Neuronal stem cell (in vitro differentiated cells): ENCODE measurements around the gene RPS6KA1.

ENCODE experiments used
- DNase-seq: peaks from one replicate; pipeline ENCODE4 v3.0.0-alpha.2; 2013; ENCODE audit warnings: low spot score
- H2AFZ ChIP-seq: one replicate; pipeline ENCODE4 v1.6.1; 2013; ENCODE audit warnings: mild to moderate bottlenecking, low read length, inconsistent platforms
- H2AK5ac ChIP-seq: 2 replicates; pipeline ENCODE4 v1.6.1; 2013; ENCODE audit warnings: low read depth, mild to moderate bottlenecking, inconsistent platforms, low read length, moderate library complexity, mixed read lengths
- H2BK120ac ChIP-seq: 2 replicates; pipeline ENCODE4 v1.6.1; 2013; ENCODE audit warnings: low read depth, mild to moderate bottlenecking, inconsistent platforms, low read length, moderate library complexity, mixed read lengths
- H2BK12ac ChIP-seq: one replicate; pipeline ENCODE4 v1.6.1; 2013; ENCODE audit warnings: low read length, inconsistent platforms
- H2BK15ac ChIP-seq: 2 replicates; pipeline ENCODE4 v1.6.1; 2013; ENCODE audit warnings: mild to moderate bottlenecking, low read length, inconsistent platforms, mixed read lengths
- H2BK5ac ChIP-seq: one replicate; pipeline ENCODE4 v1.6.1; 2013; ENCODE audit warnings: inconsistent platforms, mild to moderate bottlenecking, low read length, moderate library complexity
- H3K14ac ChIP-seq: one replicate; pipeline ENCODE4 v1.6.1; 2013; ENCODE audit warnings: low read length, inconsistent platforms
- H3K18ac ChIP-seq: 2 replicates; pipeline ENCODE4 v1.6.1; 2013; ENCODE audit warnings: low read length, inconsistent platforms
- H3K23ac ChIP-seq: 2 replicates; pipeline ENCODE4 v1.6.1; 2013; ENCODE audit warnings: low read depth, mild to moderate bottlenecking, mixed read lengths, low read length, inconsistent platforms; ENCODE audit not compliant: poor library complexity
- H3K27ac ChIP-seq: replicated peaks from 3 replicates; pipeline ENCODE4 v1.5.1; 2013; ENCODE audit warnings: low read length, inconsistent platforms
- H3K27me3 ChIP-seq, 3 experiments: 2 replicates each; pipeline ENCODE4 v1.6.1; 2013; ENCODE audit warnings: low read length in 3 of 3, mild to moderate bottlenecking in 2 of 3, inconsistent platforms in 1 of 3, low read depth in 1 of 3, mixed read lengths in 1 of 3, moderate library complexity in 1 of 3; ENCODE audit not compliant: control insufficient read depth in 3 of 3, insufficient read depth in 3 of 3
- H3K36me3 ChIP-seq, 2 donors: replicated peaks in 1 of 2; 2 replicates each; pipeline ENCODE4 v1.6.1; 2013; ENCODE audit warnings: low read length in 2 of 2; ENCODE audit not compliant: control insufficient read depth in 2 of 2, insufficient read depth in 2 of 2
- H3K4ac ChIP-seq: 2 replicates; pipeline ENCODE4 v1.6.1; 2013; ENCODE audit warnings: inconsistent platforms, mild to moderate bottlenecking, low read length, moderate library complexity
- H3K4me1 ChIP-seq, 2 donors: 1 replicate in 1 of 2; 2 replicates in 1 of 2; pipeline ENCODE4 v1.6.1; 2013; ENCODE audit warnings: low read length in 2 of 2, low read depth in 1 of 2; ENCODE audit not compliant: control insufficient read depth in 2 of 2, insufficient read depth in 1 of 2
- H3K4me2 ChIP-seq: one replicate; pipeline ENCODE4 v1.6.1; 2013; ENCODE audit warnings: mild to moderate bottlenecking, low read length, inconsistent platforms; ENCODE audit not compliant: insufficient read depth, poor library complexity, severe bottlenecking
- H3K4me3 ChIP-seq, 2 donors: 2 replicates each; pipeline ENCODE4 v1.5.1; 2013; ENCODE audit warnings: low read length in 2 of 2, mild to moderate bottlenecking in 2 of 2, inconsistent platforms in 1 of 2, moderate library complexity in 1 of 2
- H3K79me1 ChIP-seq: one replicate; pipeline ENCODE4 v1.6.1; 2013; ENCODE audit warnings: low read depth, mild to moderate bottlenecking, inconsistent platforms, low read length, moderate library complexity
- H3K9ac ChIP-seq: one replicate; pipeline ENCODE4 v1.6.1; 2013; ENCODE audit warnings: mild to moderate bottlenecking, low read depth, low read length, inconsistent platforms; ENCODE audit not compliant: poor library complexity
- H3K9me3 ChIP-seq, 2 donors: replicated peaks in 1 of 2; 2 replicates each; pipeline versions ENCODE3 to v1.6.1; 2013; ENCODE audit warnings: low read length in 2 of 2, mild to moderate bottlenecking in 2 of 2, inconsistent platforms in 1 of 2, low read depth in 1 of 2, mixed read lengths in 1 of 2, moderate library complexity in 1 of 2; ENCODE audit not compliant: control insufficient read depth in 2 of 2, insufficient read depth in 1 of 2
- H4K8ac ChIP-seq: one replicate; pipeline ENCODE4 v1.6.1; 2013; ENCODE audit warnings: low read depth, mild to moderate bottlenecking, inconsistent platforms, low read length, moderate library complexity
- H4K91ac ChIP-seq: one replicate; pipeline ENCODE4 v1.6.1; 2013; ENCODE audit warnings: low read length, low read depth, mild to moderate bottlenecking, inconsistent platforms; ENCODE audit not compliant: poor library complexity
- WGBS, 2 donors: extraction: QIAGEN DNeasy Blood & Tissue Kit; methylation state at CpG; one replicate each; pipeline ENCODE4 v1.1.7; 2013; ENCODE audit warnings: missing lambda C conversion rate in 2 of 2, mixed read lengths in 1 of 2; ENCODE audit not compliant: insufficient read length in 2 of 2, insufficient replicate concordance in 1 of 2; ENCODE audit errors: extremely low coverage in 2 of 2; 5-methylcytosine and 5-hydroxymethylcytosine counted together

The RPS6KA1 gene

GRCh38 chr1:26535201-26535600 lies 5.6 kb downstream of the RPS6KA1 start:
- Histone ChIP-seq H3K4me2 (no peak overlapping the region), H2BK120ac (no peak overlapping the region), H3K27ac (no peak overlapping the region), H3K23ac (no peak overlapping the region), H2AFZ (no peak overlapping the region), H3K36me3 (peaks cover 0 to 3% of the 10 kb centered on the region in 2 donors), H2AK5ac (no peak overlapping the region), H2BK15ac (no peak overlapping the region), H3K4me3 (no peak overlapping the region), H3K18ac (no peak overlapping the region), H3K27me3 (peaks cover 0 to 5% (median 0%) of the 10 kb centered on the region in 3 experiments), H3K9me3 (no peaks in the 10 kb centered on the region), H3K9ac (no peak overlapping the region), H3K14ac (no peak overlapping the region), H3K79me1 (peaks cover 8% of the 10 kb centered on the region), H3K4me1 (peaks cover 13 to 16% of the 10 kb centered on the region in 2 donors), H3K4ac (no peak overlapping the region), H4K8ac (no peak overlapping the region), H2BK5ac (no peak overlapping the region), H4K91ac (peak overlapping the region; percentile 25), H2BK12ac (no peak overlapping the region)
- DNase-seq = no peak
- WGBS, 2 donors = no CpG with 5 or more reads among the region's 1 CpG

GRCh38 chr1:26536081-26536480 lies 6.5 kb downstream of the RPS6KA1 start:
- no peak overlapping the region for H2BK15ac ChIP-seq
- peaks cover 5 to 7% of the 10 kb centered on the region in 2 donors for H3K4me1 ChIP-seq
- H2AK5ac ChIP-seq = no peak overlapping the region
- no peak overlapping the region for H2BK120ac ChIP-seq
- H3K23ac ChIP-seq = no peak overlapping the region
- no peak overlapping the region for H4K8ac ChIP-seq
- no peak overlapping the region for H3K4ac ChIP-seq
- no peak overlapping the region for H3K9ac ChIP-seq
- no peaks in the 10 kb centered on the region for H3K27me3 ChIP-seq
- no peak overlapping the region for H3K18ac ChIP-seq
- no peak overlapping the region for H3K27ac ChIP-seq
- H3K9me3 ChIP-seq = no peaks in the 10 kb centered on the region
- H2AFZ ChIP-seq = no peak overlapping the region
- DNase-seq = no peak
- H3K14ac ChIP-seq = no peak overlapping the region
- WGBS, 2 donors = no CpG with 5 or more reads among the region's 5 CpGs
- no peak overlapping the region for H3K4me2 ChIP-seq
- no peak overlapping the region for H3K4me3 ChIP-seq
- peaks cover 0 to 3% of the 10 kb centered on the region in 2 donors for H3K36me3 ChIP-seq
- no peak overlapping the region for H2BK12ac ChIP-seq
- no peak overlapping the region for H4K91ac ChIP-seq
- no peak overlapping the region for H2BK5ac ChIP-seq
- peaks cover 8% of the 10 kb centered on the region for H3K79me1 ChIP-seq

DNA sequence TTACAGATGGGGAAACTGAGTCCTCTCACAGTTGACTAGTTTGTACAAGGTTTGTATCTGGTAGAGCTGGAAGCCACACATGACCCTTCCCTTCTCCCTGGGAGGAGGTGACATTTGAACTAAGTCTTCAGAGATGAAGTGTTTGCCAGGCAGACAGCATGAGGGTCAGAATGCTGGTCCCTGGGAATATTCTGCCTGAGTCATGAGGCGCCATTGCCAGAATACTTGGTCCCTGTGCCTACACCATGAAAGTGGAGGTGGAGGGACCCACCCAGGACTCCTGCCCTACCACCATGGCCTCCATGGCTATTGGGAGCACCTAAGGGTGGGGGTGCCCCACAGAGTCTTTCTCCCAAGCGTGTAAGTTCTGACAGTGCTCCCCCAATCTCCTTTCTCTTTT lies 7.0 kb downstream of the RPS6KA1 start:
- no peak overlapping the region for H3K9ac ChIP-seq
- no peak overlapping the region for H2BK120ac ChIP-seq
- no peak overlapping the region for H2AFZ ChIP-seq
- H4K91ac ChIP-seq = no peak overlapping the region
- no peak overlapping the region for H3K14ac ChIP-seq
- no peak overlapping the region for H2AK5ac ChIP-seq
- no peak overlapping the region for H3K18ac ChIP-seq
- H3K9me3 ChIP-seq = no peaks in the 10 kb centered on the region
- peaks cover 0 to 3% of the 10 kb centered on the region in 2 donors for H3K36me3 ChIP-seq
- H3K4ac ChIP-seq = no peak overlapping the region
- no peak overlapping the region for H2BK12ac ChIP-seq
- H3K23ac ChIP-seq = no peak overlapping the region
- no peak overlapping the region for H4K8ac ChIP-seq
- H2BK5ac ChIP-seq = no peak overlapping the region
- WGBS, 2 donors = no CpG with 5 or more reads among the region's 2 CpGs
- H3K27me3 ChIP-seq = no peaks in the 10 kb centered on the region
- DNase-seq = no peak
- no peak overlapping the region for H3K4me2 ChIP-seq
- peaks cover 2 to 5% of the 10 kb centered on the region in 2 donors for H3K4me1 ChIP-seq
- H2BK15ac ChIP-seq = no peak overlapping the region
- H3K4me3 ChIP-seq = no peak overlapping the region
- H3K79me1 ChIP-seq = peaks cover 8% of the 10 kb centered on the region
- no peak overlapping the region for H3K27ac ChIP-seq

- H3K4me3 ChIP-seq = no peak overlapping the region
- no peaks in the 10 kb centered on the region for H3K9me3 ChIP-seq
- no peak overlapping the region for H3K4ac ChIP-seq
- H3K23ac ChIP-seq = no peak overlapping the region
- no peak overlapping the region for H2BK120ac ChIP-seq
- no peak overlapping the region for H3K4me2 ChIP-seq
- H4K8ac ChIP-seq = no peak overlapping the region
- H2BK12ac ChIP-seq = no peak overlapping the region
- H2AK5ac ChIP-seq = no peak overlapping the region
- peaks cover 4% of the 10 kb centered on the region for H3K79me1 ChIP-seq
- no CpG with 5 or more reads among the region's 2 CpGs for WGBS, 2 donors
- H2AFZ ChIP-seq = no peak overlapping the region
- H3K27me3 ChIP-seq = no peaks in the 10 kb centered on the region
- H3K36me3 ChIP-seq = peaks cover 0 to 3% of the 10 kb centered on the region in 2 donors
- no peak overlapping the region for H3K9ac ChIP-seq
- H3K4me1 ChIP-seq = peaks cover 9% of the 10 kb centered on the region in 2 donors
- DNase-seq = no peak
- no peak overlapping the region for H4K91ac ChIP-seq
- H3K14ac ChIP-seq = no peak overlapping the region
- no peak overlapping the region for H2BK15ac ChIP-seq
- H3K18ac ChIP-seq = no peak overlapping the region
- no peak overlapping the region for H3K27ac ChIP-seq
- no peak overlapping the region for H2BK5ac ChIP-seq
Measured at GRCh38 chr1:26537951-26538352, 8.4 kb downstream of the RPS6KA1 start.
